HG03520 (cell line): Measurements from ENCODE around the gene SF3B1.
"Not testable (repeated sequence)": the region's sequence is repeated elsewhere in the genome, so short reads cannot be mapped to it uniquely, and the experiment has no call there.

Experiments used
- ATAC-seq: cut with Tn5 transposase; IDR thresholded peaks from one replicate; pipeline ENCODE4 v1.9.1; 2021; ENCODE audit warnings: mild to moderate bottlenecking, moderate library complexity; ENCODE audit not compliant: unreplicated experiment

SF3B1 gene

GRCh38 chr2:197437380-197437779, 2.6 kb upstream of the SF3B1 start:
- no peak for ATAC-seq

GRCh38 chr2:197435598-197436420, 981 bp upstream of the SF3B1 start:
- ATAC-seq = no peak

GRCh38 chr2:197433780-197434438, 919 bp downstream of the SF3B1 start:
- ATAC-seq = no peak

GRCh38 chr2:197432527-197432926, 2.3 kb downstream of the SF3B1 start:
- ATAC-seq = not testable (repeated sequence)

- ATAC-seq = no peak
These were observed 3.0 kb downstream of the SF3B1 start for GRCh38 chr2:197431858-197432257.

- ATAC-seq = no peak
These were observed 6.8 kb downstream of the SF3B1 start for GRCh38 chr2:197427986-197428385.

- ATAC-seq = no peak
These were observed 7.9 kb downstream of the SF3B1 start for GRCh38 chr2:197426723-197427603.

- ATAC-seq = no peak
These were observed 9.3 kb downstream of the SF3B1 start for GRCh38 chr2:197425550-197425949.

GRCh38 chr2:197423307-197423706, 11.5 kb downstream of the SF3B1 start:
- no peak for ATAC-seq

- ATAC-seq = no peak
These were observed 15.4 kb downstream of the SF3B1 start for GRCh38 chr2:197419438-197419837.

GRCh38 chr2:197416268-197416667, 18.6 kb downstream of the SF3B1 start:
- ATAC-seq = no peak

- no peak for ATAC-seq
These were observed 20.3 kb downstream of the SF3B1 start for GRCh38 chr2:197414515-197414914.

GRCh38 chr2:197414039-197414438, 20.8 kb downstream of the SF3B1 start:
- ATAC-seq = no peak

GRCh38 chr2:197405582-197405981, 29.2 kb downstream of the SF3B1 start:
- no peak for ATAC-seq

- ATAC-seq = no peak
These were observed 34.8 kb downstream of the SF3B1 start for GRCh38 chr2:197399887-197400540.

GRCh38 chr2:197398913-197399312, 35.9 kb downstream of the SF3B1 start:
- no peak for ATAC-seq

GRCh38 chr2:197391220-197391717, 43.6 kb downstream of the SF3B1 start:
- no peak for ATAC-seq

GRCh38 chr2:197388866-197389587, 45.8 kb downstream of the SF3B1 start:
- no peak for ATAC-seq

- ATAC-seq = no peak
These were observed 47.6 kb downstream of the SF3B1 start for GRCh38 chr2:197387179-197387578.

GRCh38 chr2:197386242-197386641, 48.6 kb downstream of the SF3B1 start:
- ATAC-seq = no peak
